BJ (cell line): Measurements from ENCODE around the gene DLGAP1. TPM values are rescaled to one million over a fixed set of nuclear protein-coding genes. Genes with fewer than 3 reads are reported as not detected.

Experiments
- CTCF ChIA-PET: fragments of 350-600 bp; formaldehyde crosslinking; extraction: SDS; loops from one replicate; lab custom pipeline; 2021; ENCODE audit warnings: antibody characterized with exemption, inconsistent platforms; lab: Yijun Ruan, JAX
- POLR2A ChIA-PET: fragments of 300-600 bp; sonication (Branson Sonifier 250); formaldehyde crosslinking; extraction: SDS; loops from one replicate; lab custom pipeline; 2021; ENCODE audit warnings: antibody characterized with exemption; lab: Charles Lee
- DNase-seq: peaks from one replicate; pipeline ENCODE4 v3.0.0-alpha.2; 2011; ENCODE audit warnings: low read depth
- H3K27me3 ChIP-seq: 2 replicates; pipeline ENCODE4 v1.6.0; 2011; ENCODE audit warnings: low read length; ENCODE audit not compliant: control insufficient read depth, insufficient read depth
- H3K36me3 ChIP-seq: 2 replicates; pipeline ENCODE4 v1.5.1; 2011; ENCODE audit warnings: low read length; ENCODE audit not compliant: control insufficient read depth, insufficient read depth
- H3K4me3 ChIP-seq: 2 replicates; pipeline ENCODE4 v1.5.1; 2011; ENCODE audit warnings: low read depth, mild to moderate bottlenecking, control low read depth, low read length
- CTCF ChIP-seq: IDR thresholded peaks from 2 replicates; pipeline ENCODE4 v1.5.1; 2011; ENCODE audit warnings: low read depth, mild to moderate bottlenecking, control low read depth, inconsistent platforms, low read length, moderate library complexity; ENCODE audit not compliant: insufficient read depth
- polyA plus RNA-seq: library from polyadenylated mRNA; depleted of rRNA; stranded (reverse); fragments of >200 nt; gene quantifications from 2 replicates; pipeline ENCODE4 v1.2.3, GENCODE V29; 2011

Gene DLGAP1
- polyA plus RNA-seq, 1 experiment, result 0.02 TPM

- POLR2A ChIA-PET, result no interaction called here
- DNase-seq, result no peak
These were observed 995.9 kb downstream of the DLGAP1 start for GRCh38 chr18:3458952-3459853.

GRCh38 chr18:3458378-3458777 lies 996.7 kb downstream of the DLGAP1 start:
- CTCF ChIA-PET, result interaction anchor here (1.0 to 1.8 kb wide), 3 partner anchors 127 to 207 kb away, joined by 3 to 6 read pairs (median 5); no protein-coding TSS in a partner anchor
- Histone ChIP-seq H3K27me3 (no peaks in the 10 kb centered on the region), H3K36me3 (peaks cover 10% of the 10 kb centered on the region), H3K4me3 (no peak overlapping the region)
- DNase-seq, result no peak
- no peak for TF ChIP-seq CTCF
- POLR2A ChIA-PET, result no interaction called here

More at GRCh38 chr18:3458952-3459853, 995.9 kb downstream of the DLGAP1 start:
- Histone ChIP-seq H3K36me3 (peaks cover 10% of the 10 kb centered on the region), H3K27me3 (no peaks in the 10 kb centered on the region), H3K4me3 (no peak overlapping the region)
- TF ChIP-seq CTCF, result no peak
- CTCF ChIA-PET, result interaction anchor here (1.0 to 1.8 kb wide), 4 partner anchors 11 to 207 kb away, joined by 3 to 8 read pairs (median 5); no protein-coding TSS in a partner anchor

- no peak for TF ChIP-seq CTCF
- no peaks in the 10 kb centered on the region for H3K27me3 ChIP-seq
- H3K4me3 ChIP-seq, result no peak overlapping the region
- ChIA-PET CTCF (interaction anchor here (0.6 to 1.8 kb wide), 10 partner anchors 13 to 209 kb away, joined by 3 to 5 read pairs (median 4); no protein-coding TSS in a partner anchor), POLR2A (no interaction called here)
- H3K36me3 ChIP-seq, result peaks cover 10% of the 10 kb centered on the region
- no peak for DNase-seq
These were observed 997.8 kb downstream of the DLGAP1 start for GRCh38 chr18:3457261-3457724.

- Histone ChIP-seq H3K27me3 (no peaks in the 10 kb centered on the region), H3K36me3 (peaks cover 10% of the 10 kb centered on the region), H3K4me3 (no peak overlapping the region)
- no peak for DNase-seq
- ChIA-PET CTCF (interaction anchor here (0.9 to 1.8 kb wide), 2 partner anchors 129 to 210 kb away, joined by 3 to 4 read pairs; no protein-coding TSS in a partner anchor), POLR2A (interaction anchor here (0.6 kb wide), 1 partner anchor 182 kb away, joined by 3 read pairs; no protein-coding TSS in a partner anchor)
- no peak for TF ChIP-seq CTCF
These were observed 998.4 kb downstream of the DLGAP1 start for GRCh38 chr18:3456686-3457069.
